PC-9 (cell line): ENCODE data around the gene EPS8L3. TPM values are rescaled to one million over a fixed set of nuclear protein-coding genes. Genes with fewer than 3 reads are reported as not detected.

Experiments
- BruUV-seq: library from RNA; stranded (reverse); fragments of 400-500 nt; replicated peaks from 2 replicates; lab custom pipeline; 2021; lab: Mats Ljungman, UMichigan
- CTCF ChIA-PET: fragments of 300-600 bp; sonication (Branson Sonifier 250); formaldehyde crosslinking; loops from one replicate; lab custom pipeline; 2022; ENCODE audit warnings: antibody characterized with exemption; lab: Charles Lee
- POLR2A ChIA-PET: fragments of 300-600 bp; sonication (Branson Sonifier 250); formaldehyde crosslinking; loops from one replicate; lab custom pipeline; 2022; ENCODE audit warnings: antibody characterized with exemption; ENCODE audit not compliant: unreplicated experiment; lab: Charles Lee
- DNase-seq, 2 experiments: peaks; one replicate each; pipeline versions ENCODE4 v3.0.0 to v3.0.0-alpha.2; 2015 to 2022; ENCODE audit warnings: mixed read lengths in 1 of 2
- H2AFZ ChIP-seq: fragments of 200-600 bp; sonication (generic); 2 replicates; pipeline ENCODE4 v1.8.1; 2017; ENCODE audit warnings: antibody characterized with exemption
- H3F3A ChIP-seq: fragments of 200-600 bp; sonication (generic); 2 replicates; pipeline ENCODE4 v1.8.1; 2017; ENCODE audit warnings: antibody characterized with exemption, mild to moderate bottlenecking, low read depth; ENCODE audit not compliant: insufficient read depth
- H3K27ac ChIP-seq: fragments of 200-600 bp; sonication (generic); 2 replicates; pipeline ENCODE4 v1.6.1; 2016; ENCODE audit warnings: mixed run types
- H3K27me3 ChIP-seq: fragments of 200-600 bp; sonication (generic); 2 replicates; pipeline ENCODE4 v1.6.1; 2016; ENCODE audit warnings: low read depth, mixed run types; ENCODE audit not compliant: insufficient read depth
- H3K36me3 ChIP-seq: fragments of 200-600 bp; sonication (generic); 2 replicates; pipeline ENCODE4 v1.6.1; 2016; ENCODE audit warnings: low read depth, mixed run types
- H3K4me1 ChIP-seq: fragments of 200-600 bp; sonication (generic); replicated peaks from 2 replicates; pipeline ENCODE4 v1.6.1; 2016; ENCODE audit warnings: mixed run types; ENCODE audit not compliant: insufficient read depth
- H3K4me2 ChIP-seq: fragments of 200-600 bp; sonication (generic); 2 replicates; pipeline ENCODE4 v1.6.1; 2017; ENCODE audit warnings: mixed run types
- H3K4me3 ChIP-seq: fragments of 200-600 bp; sonication (generic); 2 replicates; pipeline ENCODE4 v1.6.1; 2016; ENCODE audit warnings: mixed run types
- H3K79me2 ChIP-seq: fragments of 200-600 bp; sonication (generic); 2 replicates; pipeline ENCODE4 v1.6.1; 2017; ENCODE audit warnings: low read depth, mixed run types
- H3K9me2 ChIP-seq: fragments of 200-600 bp; sonication (generic); 2 replicates; pipeline ENCODE4 v1.8.1; 2017; ENCODE audit warnings: mild to moderate bottlenecking; ENCODE audit not compliant: insufficient read depth
- H3K9me3 ChIP-seq: fragments of 200-600 bp; sonication (generic); 2 replicates; pipeline ENCODE4 v1.8.1; 2016; ENCODE audit warnings: low read depth; ENCODE audit not compliant: insufficient read depth
- H4K20me1 ChIP-seq: fragments of 200-600 bp; sonication (generic); 2 replicates; pipeline ENCODE4 v1.8.1; 2017; ENCODE audit not compliant: insufficient read depth
- CTCF ChIP-seq: fragments of 200-600 bp; sonication (generic); conservative IDR thresholded peaks from 2 replicates; pipeline ENCODE4 v1.6.1; 2017; ENCODE audit warnings: mixed run types, antibody characterized with exemption, mild to moderate bottlenecking, moderate library complexity
- EZH2 ChIP-seq: fragments of 200-600 bp; sonication (generic); IDR thresholded peaks from 2 replicates; pipeline ENCODE4 v1.8.0; 2017; ENCODE audit warnings: antibody characterized with exemption, low read depth
- intact Hi-C: fragments of 100-400 bp; cut with micrococcal nuclease; formaldehyde crosslinking; loops from one replicate; pipeline ENCODE4 v1.10.0; 2022; ENCODE audit not compliant: unreplicated experiment
- total RNA-seq: library from RNA; stranded (reverse); gene quantifications from 2 replicates; pipeline ENCODE4 v1.2.3, GENCODE V29; 2021

The EPS8L3 gene
- total RNA-seq, 1 experiment from 2014 or later, result 1.2 TPM

- no TSS peak for BruUV-seq
- H3K36me3 ChIP-seq, result no peaks in the 10 kb centered on the region
- H2AFZ ChIP-seq, result no peak overlapping the region
- no peaks in the 10 kb centered on the region for H4K20me1 ChIP-seq
- DNase-seq, result peak; percentile 62 to 94
- no peaks in the 10 kb centered on the region for H3K9me2 ChIP-seq
- peak overlapping the region; percentile 36; the same call in 1 of the 2 replicates for H3K4me3 ChIP-seq
- H3K4me2 ChIP-seq, result peak overlapping the region; percentile 76
- peak overlapping the region; percentile 95 for H3K27ac ChIP-seq
- no peak for TF ChIP-seq CTCF
- no peak for TF ChIP-seq EZH2
- H3K4me1 ChIP-seq, result peaks cover 66% of the 10 kb centered on the region
- H3K9me3 ChIP-seq, result no peaks in the 10 kb centered on the region
- intact Hi-C loops, result loop anchor here (5.0 kb wide), 1 partner anchor 119 kb away; the partner anchor contains the start of gene CSF1
- H3K27me3 ChIP-seq, result no peaks in the 10 kb centered on the region
- H3K79me2 ChIP-seq, result peaks cover 21% of the 10 kb centered on the region
- POLR2A ChIA-PET, result interaction anchor here (0.7 kb wide), 1 partner anchor 122 kb away, joined by 4 read pairs; no protein-coding TSS in a partner anchor
- CTCF ChIA-PET, result interaction anchor here (0.5 to 0.9 kb wide), 2 partner anchors 83 to 550 kb away, joined by 3 to 17 read pairs; no protein-coding TSS in a partner anchor
- H3F3A ChIP-seq, result peaks cover 55% of the 10 kb centered on the region
Observed at GRCh38 chr1:109793486-109794318, 30.0 kb upstream of the EPS8L3 start.

- DNase-seq, result no peak
- BruUV-seq, result no TSS peak
- no peaks in the 10 kb centered on the region for H3K9me3 ChIP-seq
- H3K4me2 ChIP-seq, result peak overlapping the region; percentile 76
- intact Hi-C loops, result loop anchor here (5.0 kb wide), 1 partner anchor 119 kb away; the partner anchor contains the start of gene CSF1
- H3F3A ChIP-seq, result peaks cover 60% of the 10 kb centered on the region
- no peak for TF ChIP-seq CTCF
- H4K20me1 ChIP-seq, result no peaks in the 10 kb centered on the region
- peak overlapping the region; percentile 95 for H3K27ac ChIP-seq
- peak overlapping the region; percentile 36; the same call in 1 of the 2 replicates for H3K4me3 ChIP-seq
- H3K36me3 ChIP-seq, result no peaks in the 10 kb centered on the region
- H3K79me2 ChIP-seq, result peaks cover 21% of the 10 kb centered on the region
- CTCF ChIA-PET, result interaction anchor here (0.9 to 2.8 kb wide), 2 partner anchors 84 to 191 kb away, joined by 17 to 19 read pairs; partner anchors contain the start of gene AHCYL1
- H2AFZ ChIP-seq, result no peak overlapping the region
- H3K27me3 ChIP-seq, result no peaks in the 10 kb centered on the region
- H3K4me1 ChIP-seq, result peaks cover 72% of the 10 kb centered on the region
- POLR2A ChIA-PET, result interaction anchor here (0.5 to 0.7 kb wide), 3 partner anchors 15 to 624 kb away, joined by 3 to 4 read pairs (median 3); no protein-coding TSS in a partner anchor
- H3K9me2 ChIP-seq, result no peaks in the 10 kb centered on the region
Observed at GRCh38 chr1:109793089-109793485, 29.4 kb upstream of the EPS8L3 start.

- Histone ChIP-seq H3K27me3 (no peaks in the 10 kb centered on the region), H3K4me2 (peak overlapping the region; percentile 76), H2AFZ (0 out of 2 replicates have a peak overlapping the region, but pooled peaks have one; percentile 3), H3K27ac (peak overlapping the region; percentile 95), H3K4me3 (peak overlapping the region; percentile 36; the same call in 1 of the 2 replicates), H3K9me3 (0 out of 2 replicates have a peak, but pooled peaks cover 3% of the 10 kb centered on the region), H3F3A (peaks cover 68% of the 10 kb centered on the region), H4K20me1 (no peaks in the 10 kb centered on the region), H3K36me3 (no peaks in the 10 kb centered on the region), H3K4me1 (peaks cover 80% of the 10 kb centered on the region), H3K79me2 (peaks cover 21% of the 10 kb centered on the region), H3K9me2 (no peaks in the 10 kb centered on the region)
- peak; percentile 96 for DNase-seq
- CTCF ChIA-PET, result interaction anchor here (0.6 to 3.3 kb wide), 7 partner anchors 10 to 237 kb away, joined by 3 to 19 read pairs (median 8); partner anchors contain the start of gene AHCYL1
- TF ChIP-seq CTCF (peak; percentile 43; the same call in 1 of the 2 replicates), EZH2 (no peak)
- BruUV-seq, result no TSS peak
- intact Hi-C loops, result loop anchor here (1.0 to 5.0 kb wide), 7 partner anchors 15 to 192 kb away; partner anchors contain the start of genes AHCYL1 and CSF1
- POLR2A ChIA-PET, result interaction anchor here (0.5 to 1.9 kb wide), 10 partner anchors 10 to 625 kb away, joined by 3 to 13 read pairs (median 4); partner anchors contain the start of gene RBM15
Observed at GRCh38 chr1:109792056-109792831, 28.5 kb upstream of the EPS8L3 start.
